ENCODE measurements around the gene CCR2.

Gene CCR2

GRCh38 chr3:46372492-46373359, 18.8 kb downstream of the CCR2 start:
- H3K4me3 ChIP-seq (ENCODE audit: insufficient read depth in 1 of 2, low read depth in 1 of 2, low read length in 2 of 2), result no peak overlapping the region
- no peak overlapping the region for H2BK15ac ChIP-seq (ENCODE audit: low read depth, poor library complexity, severe bottlenecking)
- H3K36me3 ChIP-seq (ENCODE audit: control insufficient read depth in 1 of 2, insufficient read depth in 2 of 2, low read depth in 1 of 2, low read length in 2 of 2), result no peaks in the 10 kb centered on the region
- no peak overlapping the region for H3K23ac ChIP-seq (ENCODE audit: low read length in 2 of 2)
- no peak overlapping the region for H2BK12ac ChIP-seq (ENCODE audit: low read length in 2 of 2)
- H3K79me1 ChIP-seq (replicated peaks; ENCODE audit: low read length, poor library complexity, severe bottlenecking), result no peaks in the 10 kb centered on the region
- no peak overlapping the region for H4K91ac ChIP-seq (ENCODE audit: low read length)
- no peaks in the 10 kb centered on the region for H3K9me3 ChIP-seq (ENCODE audit: control insufficient read depth, low read length)
- H3K14ac ChIP-seq (ENCODE audit: low read length in 2 of 2), result no peak overlapping the region
- H3K18ac ChIP-seq (ENCODE audit: low read depth in 1 of 2, low read length in 2 of 2), result no peak overlapping the region
- DNase-seq, result peak; percentile 29
- H3K9ac ChIP-seq (ENCODE audit: low read length), result no peak overlapping the region
- no peak overlapping the region for H2BK5ac ChIP-seq (ENCODE audit: low read depth, low read length, poor library complexity, severe bottlenecking)
- no peak overlapping the region for H2AFZ ChIP-seq (ENCODE audit: low read depth, low read length)
- H4K8ac ChIP-seq (ENCODE audit: low read length), result no peak overlapping the region
- H3K27me3 ChIP-seq (ENCODE audit: control insufficient read depth in 1 of 2, insufficient read depth in 1 of 2, low read length in 2 of 2), result peaks cover 30 to 40% of the 10 kb centered on the region in 2 experiments
- 90% methylated on average over 8 of the region's 9 CpGs for WGBS
- no peak overlapping the region for H3K4ac ChIP-seq (ENCODE audit: low read depth in 1 of 2, low read length in 2 of 2)
- H3K4me1 ChIP-seq (ENCODE audit: control insufficient read depth, insufficient read depth, low read depth, low read length), result no peaks in the 10 kb centered on the region
- no peak overlapping the region for H3K4me2 ChIP-seq (ENCODE audit: low read length, poor library complexity, severe bottlenecking)
- no peak overlapping the region for H3K27ac ChIP-seq (ENCODE audit: low read length, poor library complexity, severe bottlenecking)
- no peak overlapping the region for H2AK5ac ChIP-seq (ENCODE audit: low read length, severe bottlenecking)
- H2BK120ac ChIP-seq (ENCODE audit: low read depth, low read length), result no peak overlapping the region

DNA sequence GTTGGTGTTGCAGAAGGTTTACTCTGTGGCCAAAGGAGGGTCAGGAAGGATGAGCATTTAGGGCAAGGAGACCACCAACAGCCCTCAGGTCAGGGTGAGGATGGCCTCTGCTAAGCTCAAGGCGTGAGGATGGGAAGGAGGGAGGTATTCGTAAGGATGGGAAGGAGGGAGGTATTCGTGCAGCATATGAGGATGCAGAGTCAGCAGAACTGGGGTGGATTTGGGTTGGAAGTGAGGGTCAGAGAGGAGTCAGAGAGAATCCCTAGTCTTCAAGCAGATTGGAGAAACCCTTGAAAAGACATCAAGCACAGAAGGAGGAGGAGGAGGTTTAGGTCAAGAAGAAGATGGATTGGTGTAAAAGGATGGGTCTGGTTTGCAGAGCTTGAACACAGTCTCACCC, 20.8 kb downstream of the CCR2 start:
- no peak overlapping the region for H3K18ac ChIP-seq (ENCODE audit: low read depth in 1 of 2, low read length in 2 of 2)
- H4K8ac ChIP-seq (ENCODE audit: low read length), result no peak overlapping the region
- H2BK120ac ChIP-seq (ENCODE audit: low read depth, low read length), result no peak overlapping the region
- H2BK12ac ChIP-seq (ENCODE audit: low read length in 2 of 2), result no peak overlapping the region
- H3K27ac ChIP-seq (ENCODE audit: low read length, poor library complexity, severe bottlenecking), result no peak overlapping the region
- no peak overlapping the region for H3K4ac ChIP-seq (ENCODE audit: low read depth in 1 of 2, low read length in 2 of 2)
- peaks cover 30 to 32% of the 10 kb centered on the region in 2 experiments for H3K27me3 ChIP-seq (ENCODE audit: control insufficient read depth in 1 of 2, insufficient read depth in 1 of 2, low read length in 2 of 2)
- H2AK5ac ChIP-seq (ENCODE audit: low read length, severe bottlenecking), result no peak overlapping the region
- no peak overlapping the region for H4K91ac ChIP-seq (ENCODE audit: low read length)
- no peaks in the 10 kb centered on the region for H3K79me1 ChIP-seq (replicated peaks; ENCODE audit: low read length, poor library complexity, severe bottlenecking)
- no peaks in the 10 kb centered on the region for H3K4me1 ChIP-seq (ENCODE audit: control insufficient read depth, insufficient read depth, low read depth, low read length)
- no peak overlapping the region for H3K14ac ChIP-seq (ENCODE audit: low read length in 2 of 2)
- no peaks in the 10 kb centered on the region for H3K36me3 ChIP-seq (ENCODE audit: control insufficient read depth in 1 of 2, insufficient read depth in 2 of 2, low read depth in 1 of 2, low read length in 2 of 2)
- 79% methylated on average over 3 of the region's 3 CpGs for WGBS
- H2AFZ ChIP-seq (ENCODE audit: low read depth, low read length), result no peak overlapping the region
- H3K9me3 ChIP-seq (ENCODE audit: control insufficient read depth, low read length), result no peaks in the 10 kb centered on the region
- H3K4me3 ChIP-seq (ENCODE audit: insufficient read depth in 1 of 2, low read depth in 1 of 2, low read length in 2 of 2), result no peak overlapping the region
- H2BK15ac ChIP-seq (ENCODE audit: low read depth, poor library complexity, severe bottlenecking), result no peak overlapping the region
- no peak for DNase-seq
- no peak overlapping the region for H3K23ac ChIP-seq (ENCODE audit: low read length in 2 of 2)
- H2BK5ac ChIP-seq (ENCODE audit: low read depth, low read length, poor library complexity, severe bottlenecking), result no peak overlapping the region
- no peak overlapping the region for H3K9ac ChIP-seq (ENCODE audit: low read length)
- H3K4me2 ChIP-seq (ENCODE audit: low read length, poor library complexity, severe bottlenecking), result no peak overlapping the region

- Histone ChIP-seq H3K27ac (ENCODE audit: low read length, poor library complexity, severe bottlenecking) (no peak overlapping the region), H3K18ac (ENCODE audit: low read depth in 1 of 2, low read length in 2 of 2) (no peak overlapping the region), H3K79me1 (replicated peaks; ENCODE audit: low read length, poor library complexity, severe bottlenecking) (no peaks in the 10 kb centered on the region), H3K4me1 (ENCODE audit: control insufficient read depth, insufficient read depth, low read depth, low read length) (no peaks in the 10 kb centered on the region), H3K4me2 (ENCODE audit: low read length, poor library complexity, severe bottlenecking) (no peak overlapping the region), H2BK12ac (ENCODE audit: low read length in 2 of 2) (no peak overlapping the region), H3K14ac (ENCODE audit: low read length in 2 of 2) (no peak overlapping the region), H3K27me3 (ENCODE audit: control insufficient read depth in 1 of 2, insufficient read depth in 1 of 2, low read length in 2 of 2) (peaks cover 30 to 33% of the 10 kb centered on the region in 2 experiments), H3K9me3 (ENCODE audit: control insufficient read depth, low read length) (no peaks in the 10 kb centered on the region), H3K4ac (ENCODE audit: low read depth in 1 of 2, low read length in 2 of 2) (no peak overlapping the region), H2BK120ac (ENCODE audit: low read depth, low read length) (no peak overlapping the region), H3K4me3 (ENCODE audit: insufficient read depth in 1 of 2, low read depth in 1 of 2, low read length in 2 of 2) (no peak overlapping the region), H4K8ac (ENCODE audit: low read length) (no peak overlapping the region), H2AK5ac (ENCODE audit: low read length, severe bottlenecking) (no peak overlapping the region), H3K23ac (ENCODE audit: low read length in 2 of 2) (no peak overlapping the region), H2BK15ac (ENCODE audit: low read depth, poor library complexity, severe bottlenecking) (no peak overlapping the region), H2AFZ (ENCODE audit: low read depth, low read length) (no peak overlapping the region), H4K91ac (ENCODE audit: low read length) (no peak overlapping the region), H2BK5ac (ENCODE audit: low read depth, low read length, poor library complexity, severe bottlenecking) (no peak overlapping the region), H3K36me3 (ENCODE audit: control insufficient read depth in 1 of 2, insufficient read depth in 2 of 2, low read depth in 1 of 2, low read length in 2 of 2) (no peaks in the 10 kb centered on the region), H3K9ac (ENCODE audit: low read length) (no peak overlapping the region)
- DNase-seq, result no peak
- no CpG with 5 or more reads among the region's 2 CpGs for WGBS
Measured at GRCh38 chr3:46375218-46375617, 21.3 kb downstream of the CCR2 start.

- Histone ChIP-seq H3K4ac (ENCODE audit: low read depth in 1 of 2, low read length in 2 of 2) (no peak overlapping the region), H2BK12ac (ENCODE audit: low read length in 2 of 2) (no peak overlapping the region), H4K8ac (ENCODE audit: low read length) (no peak overlapping the region), H3K23ac (ENCODE audit: low read length in 2 of 2) (no peak overlapping the region), H2BK15ac (ENCODE audit: low read depth, poor library complexity, severe bottlenecking) (no peak overlapping the region), H2AFZ (ENCODE audit: low read depth, low read length) (no peak overlapping the region), H3K27ac (ENCODE audit: low read length, poor library complexity, severe bottlenecking) (no peak overlapping the region), H4K91ac (ENCODE audit: low read length) (no peak overlapping the region), H3K36me3 (ENCODE audit: control insufficient read depth in 1 of 2, insufficient read depth in 2 of 2, low read depth in 1 of 2, low read length in 2 of 2) (no peaks in the 10 kb centered on the region), H2BK5ac (ENCODE audit: low read depth, low read length, poor library complexity, severe bottlenecking) (no peak overlapping the region), H3K79me1 (replicated peaks; ENCODE audit: low read length, poor library complexity, severe bottlenecking) (no peaks in the 10 kb centered on the region), H3K9ac (ENCODE audit: low read length) (no peak overlapping the region), H2AK5ac (ENCODE audit: low read length, severe bottlenecking) (no peak overlapping the region), H3K4me2 (ENCODE audit: low read length, poor library complexity, severe bottlenecking) (no peak overlapping the region), H3K4me3 (ENCODE audit: insufficient read depth in 1 of 2, low read depth in 1 of 2, low read length in 2 of 2) (no peak overlapping the region), H3K27me3 (ENCODE audit: control insufficient read depth in 1 of 2, insufficient read depth in 1 of 2, low read length in 2 of 2) (peaks cover 30 to 38% of the 10 kb centered on the region in 2 experiments), H3K4me1 (ENCODE audit: control insufficient read depth, insufficient read depth, low read depth, low read length) (no peaks in the 10 kb centered on the region), H2BK120ac (ENCODE audit: low read depth, low read length) (no peak overlapping the region), H3K14ac (ENCODE audit: low read length in 2 of 2) (no peak overlapping the region), H3K9me3 (ENCODE audit: control insufficient read depth, low read length) (no peaks in the 10 kb centered on the region), H3K18ac (ENCODE audit: low read depth in 1 of 2, low read length in 2 of 2) (no peak overlapping the region)
- no peak for DNase-seq
- 40% methylated on average over 2 of the region's 2 CpGs for WGBS
Measured at GRCh38 chr3:46375814-46376213, 21.9 kb downstream of the CCR2 start.
